ENCODE results near the gene WDR6. TPM values are rescaled to one million over a fixed set of nuclear protein-coding genes. Genes with fewer than 3 reads are reported as not detected.

The WDR6 gene
- total RNA-seq, 1 experiment from 2014 or later, result 159 TPM

DNA sequence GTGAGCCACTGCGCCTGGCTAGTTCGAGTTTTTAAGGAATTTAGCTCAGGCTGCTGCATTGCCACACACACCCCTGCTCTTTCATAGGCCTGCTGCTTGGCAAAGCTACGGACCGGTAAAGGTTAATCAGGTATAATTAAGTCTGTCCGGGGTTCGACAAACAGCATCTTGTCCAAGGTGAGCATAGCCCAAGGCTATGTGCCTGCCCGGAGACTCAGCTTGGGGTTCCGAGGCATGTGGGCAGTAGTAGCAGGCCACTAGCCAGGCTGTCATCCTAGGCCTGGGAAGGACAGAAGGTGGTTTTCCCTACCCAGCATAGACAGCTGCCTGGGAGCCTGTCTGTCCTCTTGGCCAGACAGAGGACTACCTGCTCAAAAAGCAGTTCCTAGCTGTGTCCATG lies 10.6 kb upstream of the WDR6 start:
- H2AFZ ChIP-seq, result no peak overlapping the region
- peaks cover 16% of the 10 kb centered on the region for H3K79me2 ChIP-seq (ENCODE audit: low read depth)
- no peaks in the 10 kb centered on the region for H3K9me3 ChIP-seq (ENCODE audit: insufficient read depth, low read depth)
- no peak overlapping the region for H3K4me3 ChIP-seq
- H3F3A ChIP-seq (ENCODE audit: insufficient read depth, low read depth), result no peaks in the 10 kb centered on the region
- intact Hi-C loops (cut with micrococcal nuclease; ENCODE audit: unreplicated experiment), result no loop called here
- no peak overlapping the region for H3K4me2 ChIP-seq
- no peaks in the 10 kb centered on the region for H3K36me3 ChIP-seq (ENCODE audit: low read depth)
- no peaks in the 10 kb centered on the region for H3K27me3 ChIP-seq (ENCODE audit: insufficient read depth, low read depth)
- POLR2A ChIA-PET (ENCODE audit: unreplicated experiment), result no interaction called here
- CTCF ChIA-PET, result no interaction called here
- H3K4me1 ChIP-seq (replicated peaks; ENCODE audit: insufficient read depth), result 0 out of 2 replicates have a peak, but pooled peaks cover 2% of the 10 kb centered on the region
- no peaks in the 10 kb centered on the region for H3K9me2 ChIP-seq (ENCODE audit: insufficient read depth)
- no peak for TF ChIP-seq EZH2 (IDR thresholded peaks at IDR 0.05; ENCODE audit: low read depth)
- TF ChIP-seq, protein P1, sequence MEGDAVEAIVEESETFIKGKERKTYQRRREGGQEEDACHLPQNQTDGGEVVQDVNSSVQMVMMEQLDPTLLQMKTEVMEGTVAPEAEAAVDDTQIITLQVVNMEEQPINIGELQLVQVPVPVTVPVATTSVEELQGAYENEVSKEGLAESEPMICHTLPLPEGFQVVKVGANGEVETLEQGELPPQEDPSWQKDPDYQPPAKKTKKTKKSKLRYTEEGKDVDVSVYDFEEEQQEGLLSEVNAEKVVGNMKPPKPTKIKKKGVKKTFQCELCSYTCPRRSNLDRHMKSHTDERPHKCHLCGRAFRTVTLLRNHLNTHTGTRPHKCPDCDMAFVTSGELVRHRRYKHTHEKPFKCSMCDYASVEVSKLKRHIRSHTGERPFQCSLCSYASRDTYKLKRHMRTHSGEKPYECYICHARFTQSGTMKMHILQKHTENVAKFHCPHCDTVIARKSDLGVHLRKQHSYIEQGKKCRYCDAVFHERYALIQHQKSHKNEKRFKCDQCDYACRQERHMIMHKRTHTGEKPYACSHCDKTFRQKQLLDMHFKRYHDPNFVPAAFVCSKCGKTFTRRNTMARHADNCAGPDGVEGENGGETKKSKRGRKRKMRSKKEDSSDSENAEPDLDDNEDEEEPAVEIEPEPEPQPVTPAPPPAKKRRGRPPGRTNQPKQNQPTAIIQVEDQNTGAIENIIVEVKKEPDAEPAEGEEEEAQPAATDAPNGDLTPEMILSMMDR (conservative IDR thresholded peaks at IDR 0.05), result no peak
- no peak for DNase-seq
- no TSS peak for BruUV-seq (replicated peaks)
- no peaks in the 10 kb centered on the region for H4K20me1 ChIP-seq (ENCODE audit: insufficient read depth)
- H3K27ac ChIP-seq, result no peak overlapping the region

DNA sequence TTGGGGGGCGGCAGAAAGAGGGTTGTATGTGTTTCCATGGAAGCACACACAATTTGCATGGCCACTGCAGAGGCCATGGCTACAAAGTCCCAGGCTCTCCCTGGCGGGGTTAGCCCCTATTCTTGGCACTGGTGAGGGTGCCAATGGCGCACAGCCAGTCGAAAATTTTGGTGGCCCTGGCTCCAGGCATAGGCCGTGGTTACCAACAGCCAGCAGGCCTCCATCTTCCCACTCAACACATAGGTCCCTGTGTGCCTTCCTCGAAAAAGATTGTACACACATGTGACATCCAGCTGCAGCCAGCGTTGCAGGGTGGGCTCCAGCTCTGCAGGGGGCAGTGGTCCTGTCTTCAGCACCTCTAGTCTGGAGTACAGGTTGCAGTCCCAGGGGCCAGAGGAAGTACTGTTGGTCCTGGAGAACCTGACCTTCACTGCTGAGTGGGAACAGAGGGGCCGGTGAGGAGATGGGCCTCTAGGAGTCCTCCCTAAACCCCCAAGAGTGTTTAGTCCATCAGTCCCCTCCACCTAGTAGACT lies 10.0 kb upstream of the WDR6 start:
- ChIA-PET CTCF (no interaction called here), POLR2A (ENCODE audit: unreplicated experiment) (no interaction called here)
- no peak overlapping the region for H3K4me2 ChIP-seq
- H4K20me1 ChIP-seq (ENCODE audit: insufficient read depth), result no peaks in the 10 kb centered on the region
- peaks cover 11% of the 10 kb centered on the region for H3K79me2 ChIP-seq (ENCODE audit: low read depth)
- intact Hi-C loops (cut with micrococcal nuclease; ENCODE audit: unreplicated experiment), result no loop called here
- H3K4me1 ChIP-seq (replicated peaks; ENCODE audit: insufficient read depth), result no peaks in the 10 kb centered on the region
- H3K9me3 ChIP-seq (ENCODE audit: insufficient read depth, low read depth), result no peaks in the 10 kb centered on the region
- no peak overlapping the region for H3K4me3 ChIP-seq
- H3K9me2 ChIP-seq (ENCODE audit: insufficient read depth), result no peaks in the 10 kb centered on the region
- BruUV-seq (replicated peaks), result no TSS peak
- no peak overlapping the region for H3K27ac ChIP-seq
- no peak overlapping the region for H2AFZ ChIP-seq
- no peaks in the 10 kb centered on the region for H3K27me3 ChIP-seq (ENCODE audit: insufficient read depth, low read depth)
- TF ChIP-seq, protein P1 (conservative IDR thresholded peaks at IDR 0.05), result no peak
- TF ChIP-seq EZH2 (IDR thresholded peaks at IDR 0.05; ENCODE audit: low read depth), result no peak
- DNase-seq, result no peak
- H3K36me3 ChIP-seq (ENCODE audit: low read depth), result no peaks in the 10 kb centered on the region
- H3F3A ChIP-seq (ENCODE audit: insufficient read depth, low read depth), result no peaks in the 10 kb centered on the region

DNA sequence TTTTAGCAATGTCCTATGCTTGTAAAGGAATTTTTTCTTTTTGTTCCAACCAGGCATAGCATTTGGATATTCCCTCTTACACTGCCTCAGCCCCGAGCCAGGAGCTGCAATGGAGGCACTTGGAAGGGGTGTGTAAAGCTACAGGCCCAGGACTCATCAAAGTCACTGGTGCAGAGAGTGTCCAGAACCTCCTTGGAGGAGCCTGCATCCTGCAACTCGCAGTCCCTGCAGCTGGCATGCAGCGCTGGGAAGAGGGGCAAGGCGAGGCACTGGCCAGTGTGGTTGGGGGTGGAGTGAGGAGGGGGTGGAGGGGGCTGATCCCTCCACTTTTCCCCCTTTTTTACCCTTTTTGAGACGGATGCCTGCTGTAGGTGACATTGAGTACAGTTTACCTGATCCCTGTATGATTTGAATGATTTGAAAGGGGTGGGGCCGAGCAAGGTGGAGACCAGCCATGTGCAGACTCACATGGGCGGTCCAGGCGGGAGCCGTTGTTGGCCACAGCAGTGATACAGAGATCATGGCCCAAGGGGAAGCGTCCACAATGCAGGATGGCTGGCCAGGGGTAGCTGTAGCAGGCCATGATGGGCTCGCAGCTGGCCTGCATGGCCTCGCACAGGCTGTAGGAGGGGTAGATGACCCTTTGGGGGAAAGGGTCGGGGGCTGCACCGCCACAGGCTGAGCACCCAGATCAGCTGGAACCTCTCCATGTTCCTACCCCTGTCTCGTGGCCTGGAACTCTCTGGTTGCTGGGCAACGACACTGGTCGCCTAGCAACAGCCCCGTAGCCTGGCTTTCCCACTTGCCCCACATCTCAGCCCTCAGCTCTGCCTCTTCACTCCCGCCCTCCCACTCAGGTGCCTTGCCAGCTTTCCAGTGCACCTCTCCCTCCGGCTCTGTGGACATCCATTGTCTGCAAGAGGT lies 9.2 kb upstream of the WDR6 start:
- Histone ChIP-seq H3K4me3 (no peak overlapping the region), H4K20me1 (ENCODE audit: insufficient read depth) (no peaks in the 10 kb centered on the region), H3K79me2 (ENCODE audit: low read depth) (peaks cover 5% of the 10 kb centered on the region; the same call in 1 of the 2 replicates), H3K27ac (no peak overlapping the region), H3K9me2 (ENCODE audit: insufficient read depth) (no peaks in the 10 kb centered on the region), H3F3A (ENCODE audit: insufficient read depth, low read depth) (no peaks in the 10 kb centered on the region), H3K9me3 (ENCODE audit: insufficient read depth, low read depth) (no peaks in the 10 kb centered on the region), H3K27me3 (ENCODE audit: insufficient read depth, low read depth) (no peaks in the 10 kb centered on the region), H2AFZ (no peak overlapping the region), H3K4me1 (replicated peaks; ENCODE audit: insufficient read depth) (no peaks in the 10 kb centered on the region), H3K36me3 (ENCODE audit: low read depth) (no peaks in the 10 kb centered on the region), H3K4me2 (no peak overlapping the region)
- DNase-seq, result no peak
- ChIA-PET CTCF (no interaction called here), POLR2A (ENCODE audit: unreplicated experiment) (interaction anchor here (0.7 kb wide), 1 partner anchor 67 kb away, joined by 11 read pairs; no protein-coding TSS in a partner anchor)
- no TSS peak for BruUV-seq (replicated peaks)
- no peak for TF ChIP-seq EZH2 (IDR thresholded peaks at IDR 0.05; ENCODE audit: low read depth)
- TF ChIP-seq, protein P1 (conservative IDR thresholded peaks at IDR 0.05), result no peak
- intact Hi-C loops (cut with micrococcal nuclease; ENCODE audit: unreplicated experiment), result no loop called here

Measured in PC-9 (cell line).